Measurements from ENCODE around the gene SPAG17.

- TF ChIP-seq LEF1 (IDR thresholded peaks at IDR 0.05; ENCODE audit: borderline replicate concordance) (no peak), HDGF (IDR thresholded peaks at IDR 0.05; ENCODE audit: borderline replicate concordance) (no peak), L3MBTL2 (conservative IDR thresholded peaks at IDR 0.05) (no peak), FOXK2 (IDR thresholded peaks at IDR 0.05) (no peak), FOXM1 (IDR thresholded peaks at IDR 0.05; ENCODE audit: borderline replicate concordance) (no peak), SP1 (IDR thresholded peaks at IDR 0.05) (no peak), ELF4 (IDR thresholded peaks at IDR 0.05) (no peak), BHLHE40 (IDR thresholded peaks at IDR 0.05; ENCODE audit: borderline replicate concordance) (no peak), SUZ12 (IDR thresholded peaks at IDR 0.05) (no peak), FOXA1 (IDR thresholded peaks at IDR 0.05) (no peak), ARNT (IDR thresholded peaks at IDR 0.05) (no peak)
Observed at GRCh38 chr1:118021668-118022067, 163.4 kb downstream of the SPAG17 start.
